HEK293 (cell line): ENCODE results near the gene MPO.

ENCODE experiments used
- BCL11B ChIP-seq: fragments of 450-650 bp; formaldehyde crosslinking; IDR thresholded peaks from 2 replicates; pipeline ENCODE4 v1.5.1; 2016; ENCODE audit warnings: low read depth, missing biosample characterization, missing genetic modification characterization
- FEZF1 ChIP-seq: fragments of 450-650 bp; formaldehyde crosslinking; IDR thresholded peaks from 2 replicates; pipeline ENCODE4 v1.5.1; 2016; ENCODE audit warnings: missing biosample characterization, missing genetic modification characterization
- GLIS1 ChIP-seq: fragments of 450-650 bp; formaldehyde crosslinking; IDR thresholded peaks from 2 replicates; pipeline ENCODE4 v1.5.1; 2016; ENCODE audit warnings: missing biosample characterization, missing genetic modification characterization
- HOXA7 ChIP-seq: sonication (generic); formaldehyde crosslinking; IDR thresholded peaks from 2 replicates; pipeline ENCODE4 v1.8.1; 2022; ENCODE audit warnings: missing genetic modification reagents, borderline replicate concordance
- KLF8 ChIP-seq: fragments of 450-650 bp; formaldehyde crosslinking; IDR thresholded peaks from 2 replicates; pipeline ENCODE4 v1.5.1; 2016; ENCODE audit warnings: missing biosample characterization, missing genetic modification characterization
- SETDB1 ChIP-seq: IDR thresholded peaks from one replicate; pipeline ENCODE4 v1.6.1; 2017; ENCODE audit warnings: mild to moderate bottlenecking, low read length, moderate library complexity, mixed read lengths; ENCODE audit not compliant: insufficient read length
- ZBTB20 ChIP-seq: fragments of 450-650 bp; formaldehyde crosslinking; IDR thresholded peaks from 2 replicates; pipeline ENCODE4 v1.5.1; 2016; ENCODE audit warnings: missing biosample characterization, missing genetic modification characterization
- ZFP41 ChIP-seq: fragments of 450-650 bp; formaldehyde crosslinking; IDR thresholded peaks from 2 replicates; pipeline ENCODE4 v1.5.1; 2016; ENCODE audit warnings: missing biosample characterization, missing genetic modification characterization, borderline replicate concordance
- ZNF121 ChIP-seq: fragments of 450-650 bp; formaldehyde crosslinking; IDR thresholded peaks from 2 replicates; pipeline ENCODE4 v1.5.1; 2016; ENCODE audit warnings: missing biosample characterization, missing genetic modification characterization
- ZNF211 ChIP-seq: fragments of 450-650 bp; formaldehyde crosslinking; IDR thresholded peaks from 2 replicates; pipeline ENCODE4 v1.5.1; 2016; ENCODE audit warnings: low read depth, missing biosample characterization, missing genetic modification characterization
- ZNF223 ChIP-seq: fragments of 450-650 bp; formaldehyde crosslinking; IDR thresholded peaks from 2 replicates; pipeline ENCODE4 v1.5.1; 2016; ENCODE audit warnings: missing biosample characterization, missing genetic modification characterization
- ZNF24 ChIP-seq: fragments of 450-650 bp; formaldehyde crosslinking; IDR thresholded peaks from 2 replicates; pipeline ENCODE4 v1.5.1; 2016; ENCODE audit warnings: missing biosample characterization, missing genetic modification characterization
- ZNF311 ChIP-seq: fragments of 450-650 bp; formaldehyde crosslinking; IDR thresholded peaks from 2 replicates; pipeline ENCODE4 v1.5.1; 2017; ENCODE audit warnings: missing biosample characterization, missing genetic modification characterization, borderline replicate concordance
- ZNF341 ChIP-seq: fragments of 450-650 bp; formaldehyde crosslinking; IDR thresholded peaks from 2 replicates; pipeline ENCODE4; 2016; ENCODE audit warnings: low read depth, missing biosample characterization, missing genetic modification characterization
- ZNF37A ChIP-seq: fragments of 450-650 bp; IDR thresholded peaks from 2 replicates; pipeline ENCODE4 v1.5.1; 2018; ENCODE audit warnings: missing biosample characterization, missing genetic modification characterization
- ZNF394 ChIP-seq: fragments of 450-650 bp; formaldehyde crosslinking; IDR thresholded peaks from 2 replicates; pipeline ENCODE4 v1.5.1; 2016; ENCODE audit warnings: missing biosample characterization, missing genetic modification characterization, mild to moderate bottlenecking, moderate library complexity, borderline replicate concordance
- ZNF530 ChIP-seq: fragments of 450-650 bp; formaldehyde crosslinking; IDR thresholded peaks from 2 replicates; pipeline ENCODE4 v1.5.1; 2016; ENCODE audit warnings: low read depth, missing biosample characterization, missing genetic modification characterization
- ZNF560 ChIP-seq: fragments of 450-650 bp; formaldehyde crosslinking; IDR thresholded peaks from 2 replicates; pipeline ENCODE4 v1.5.1; 2017; ENCODE audit warnings: missing biosample characterization, missing genetic modification characterization, borderline replicate concordance
- ZNF596 ChIP-seq: fragments of 450-650 bp; IDR thresholded peaks from 2 replicates; pipeline ENCODE4 v1.5.0; 2018; ENCODE audit warnings: missing biosample characterization, mild to moderate bottlenecking, missing genetic modification characterization, moderate library complexity
- ZNF658 ChIP-seq: fragments of 450-650 bp; formaldehyde crosslinking; IDR thresholded peaks from 2 replicates; pipeline ENCODE4; 2016; ENCODE audit warnings: missing biosample characterization, missing genetic modification characterization
- ZNF670 ChIP-seq: fragments of 450-650 bp; formaldehyde crosslinking; IDR thresholded peaks from 2 replicates; pipeline ENCODE4 v1.5.1; 2016; ENCODE audit warnings: missing biosample characterization, missing genetic modification characterization, low read depth
- ZNF677 ChIP-seq: fragments of 450-650 bp; IDR thresholded peaks from 2 replicates; pipeline ENCODE4 v1.5.0; 2018; ENCODE audit warnings: missing biosample characterization, mild to moderate bottlenecking, missing genetic modification characterization, moderate library complexity
- ZNF837 ChIP-seq: fragments of 450-650 bp; formaldehyde crosslinking; IDR thresholded peaks from 2 replicates; pipeline ENCODE4 v1.5.1; 2016; ENCODE audit warnings: missing biosample characterization, missing genetic modification characterization
- ZNF843 ChIP-seq: fragments of 450-650 bp; formaldehyde crosslinking; IDR thresholded peaks from 2 replicates; pipeline ENCODE4 v1.5.1; 2016; ENCODE audit warnings: missing biosample characterization, missing genetic modification characterization
- TF ChIP-seq, protein P1 (sequence below): fragments of 450-650 bp; formaldehyde crosslinking; IDR thresholded peaks from 2 replicates; pipeline ENCODE4 v1.5.1; 2016; ENCODE audit warnings: missing biosample characterization, missing genetic modification characterization, borderline replicate concordance
- TF ChIP-seq, protein P2 (sequence below): fragments of 450-650 bp; formaldehyde crosslinking; IDR thresholded peaks from 2 replicates; pipeline ENCODE4; 2016; ENCODE audit warnings: missing biosample characterization, missing genetic modification characterization
- TF ChIP-seq, protein P3 (sequence below): fragments of 450-650 bp; formaldehyde crosslinking; IDR thresholded peaks from 2 replicates; pipeline ENCODE4 v1.5.1; 2017; ENCODE audit warnings: missing biosample characterization, missing genetic modification characterization
- TF ChIP-seq, protein P4 (sequence below): fragments of 450-650 bp; formaldehyde crosslinking; IDR thresholded peaks from 2 replicates; pipeline ENCODE4 v1.5.1; 2017; ENCODE audit warnings: missing biosample characterization, missing genetic modification characterization
- TF ChIP-seq, protein P5 (sequence below): fragments of 450-650 bp; formaldehyde crosslinking; IDR thresholded peaks from 2 replicates; pipeline ENCODE4 v1.5.1; 2016; ENCODE audit warnings: missing biosample characterization, missing genetic modification characterization
- TF ChIP-seq, protein P6 (sequence below): fragments of 450-650 bp; formaldehyde crosslinking; optimal IDR thresholded peaks from 2 replicates; pipeline ENCODE3; 2016; ENCODE audit warnings: missing biosample characterization, mild to moderate bottlenecking, missing genetic modification characterization

The MPO gene

DNA sequence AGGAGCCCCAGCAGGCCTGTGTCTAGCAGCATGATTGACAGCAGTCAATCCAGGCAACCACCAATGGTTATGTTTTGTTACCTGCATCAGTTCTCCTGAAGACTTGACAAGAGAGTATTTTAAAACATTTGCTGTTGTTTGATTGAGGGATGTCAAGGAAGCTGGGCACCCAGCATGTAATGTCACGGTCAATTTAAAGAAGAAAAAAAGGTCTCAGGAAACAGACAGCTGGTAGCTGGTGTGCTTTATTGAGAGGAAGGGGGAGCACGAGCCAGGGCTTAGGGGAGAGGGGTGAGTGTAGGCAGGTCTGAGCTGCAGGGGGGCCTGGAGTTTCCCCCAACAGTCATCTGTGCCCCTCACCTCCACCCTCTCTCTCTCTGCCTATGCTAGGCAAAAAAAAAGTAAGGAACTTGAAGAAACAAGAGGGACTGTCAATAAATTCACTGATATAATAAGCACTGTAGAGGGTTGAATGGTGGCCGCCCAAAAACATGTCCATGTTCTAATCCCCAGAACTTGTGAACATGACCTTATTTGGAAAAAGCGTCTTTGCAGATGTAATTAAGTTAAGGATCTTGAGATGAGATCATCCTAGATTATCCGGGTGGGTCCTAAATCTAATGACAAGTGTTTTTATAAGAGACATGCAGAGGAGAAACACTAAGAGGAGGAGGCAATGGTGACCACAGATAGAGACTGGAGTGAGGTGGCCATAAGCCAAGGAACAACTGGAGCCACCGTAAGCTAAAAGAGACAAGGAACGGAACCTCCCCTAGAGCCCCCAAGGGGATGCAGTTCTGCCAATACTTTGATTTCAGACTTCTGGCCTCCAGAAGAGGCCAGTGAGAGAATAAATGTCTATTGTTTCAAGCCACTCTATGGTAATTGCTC is 33.3 kb upstream of the MPO start (continued):
- TF ChIP-seq, protein P1, sequence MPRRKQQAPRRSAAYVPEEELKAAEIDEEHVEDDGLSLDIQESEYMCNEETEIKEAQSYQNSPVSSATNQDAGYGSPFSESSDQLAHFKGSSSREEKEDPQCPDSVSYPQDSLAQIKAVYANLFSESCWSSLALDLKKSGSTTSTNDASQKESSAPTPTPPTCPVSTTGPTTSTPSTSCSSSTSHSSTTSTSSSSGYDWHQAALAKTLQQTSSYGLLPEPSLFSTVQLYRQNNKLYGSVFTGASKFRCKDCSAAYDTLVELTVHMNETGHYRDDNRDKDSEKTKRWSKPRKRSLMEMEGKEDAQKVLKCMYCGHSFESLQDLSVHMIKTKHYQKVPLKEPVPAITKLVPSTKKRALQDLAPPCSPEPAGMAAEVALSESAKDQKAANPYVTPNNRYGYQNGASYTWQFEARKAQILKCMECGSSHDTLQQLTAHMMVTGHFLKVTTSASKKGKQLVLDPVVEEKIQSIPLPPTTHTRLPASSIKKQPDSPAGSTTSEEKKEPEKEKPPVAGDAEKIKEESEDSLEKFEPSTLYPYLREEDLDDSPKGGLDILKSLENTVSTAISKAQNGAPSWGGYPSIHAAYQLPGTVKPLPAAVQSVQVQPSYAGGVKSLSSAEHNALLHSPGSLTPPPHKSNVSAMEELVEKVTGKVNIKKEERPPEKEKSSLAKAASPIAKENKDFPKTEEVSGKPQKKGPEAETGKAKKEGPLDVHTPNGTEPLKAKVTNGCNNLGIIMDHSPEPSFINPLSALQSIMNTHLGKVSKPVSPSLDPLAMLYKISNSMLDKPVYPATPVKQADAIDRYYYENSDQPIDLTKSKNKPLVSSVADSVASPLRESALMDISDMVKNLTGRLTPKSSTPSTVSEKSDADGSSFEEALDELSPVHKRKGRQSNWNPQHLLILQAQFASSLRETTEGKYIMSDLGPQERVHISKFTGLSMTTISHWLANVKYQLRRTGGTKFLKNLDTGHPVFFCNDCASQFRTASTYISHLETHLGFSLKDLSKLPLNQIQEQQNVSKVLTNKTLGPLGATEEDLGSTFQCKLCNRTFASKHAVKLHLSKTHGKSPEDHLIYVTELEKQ (tag by site-specific recombination), result peak; percentile 89
- TF ChIP-seq ZNF658 (no peak), ZNF311 (tag by site-specific recombination) (no peak), SETDB1 (peak; percentile 86), ZNF530 (tag by site-specific recombination) (no peak), ZNF596 (tag by site-specific recombination) (no peak), ZNF24 (tag by site-specific recombination) (peak; percentile 65; the same call in 1 of the 2 replicates), FEZF1 (tag by site-specific recombination) (no peak), HOXA7 (CRISPR knock-in tag) (no peak), ZNF223 (no peak), GLIS1 (tag by site-specific recombination) (peak; percentile 64), ZNF121 (tag by site-specific recombination) (no peak), ZNF560 (tag by site-specific recombination) (no peak), ZNF37A (tag by site-specific recombination) (no peak), BCL11B (tag by site-specific recombination) (no peak), ZFP41 (tag by site-specific recombination) (no peak), ZNF670 (tag by site-specific recombination) (no peak), ZNF211 (no peak), ZNF677 (tag by site-specific recombination) (no peak), ZNF394 (no peak), ZNF837 (no peak), ZBTB20 (tag by site-specific recombination) (no peak), ZNF341 (tag by site-specific recombination) (no peak), ZNF843 (tag by site-specific recombination) (no peak), KLF8 (peak; percentile 16; the same call in 1 of the 2 replicates)
- TF ChIP-seq, protein P2, sequence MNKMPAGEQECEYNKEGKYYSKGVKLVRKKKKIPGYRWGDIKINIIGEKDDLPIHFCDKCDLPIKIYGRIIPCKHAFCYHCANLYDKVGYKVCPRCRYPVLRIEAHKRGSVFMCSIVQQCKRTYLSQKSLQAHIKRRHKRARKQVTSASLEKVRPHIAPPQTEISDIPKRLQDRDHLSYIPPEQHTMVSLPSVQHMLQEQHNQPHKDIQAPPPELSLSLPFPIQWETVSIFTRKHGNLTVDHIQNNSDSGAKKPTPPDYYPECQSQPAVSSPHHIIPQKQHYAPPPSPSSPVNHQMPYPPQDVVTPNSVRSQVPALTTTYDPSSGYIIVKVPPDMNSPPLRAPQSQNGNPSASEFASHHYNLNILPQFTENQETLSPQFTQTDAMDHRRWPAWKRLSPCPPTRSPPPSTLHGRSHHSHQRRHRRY (tag by site-specific recombination), result no peak
- TF ChIP-seq, protein P3, sequence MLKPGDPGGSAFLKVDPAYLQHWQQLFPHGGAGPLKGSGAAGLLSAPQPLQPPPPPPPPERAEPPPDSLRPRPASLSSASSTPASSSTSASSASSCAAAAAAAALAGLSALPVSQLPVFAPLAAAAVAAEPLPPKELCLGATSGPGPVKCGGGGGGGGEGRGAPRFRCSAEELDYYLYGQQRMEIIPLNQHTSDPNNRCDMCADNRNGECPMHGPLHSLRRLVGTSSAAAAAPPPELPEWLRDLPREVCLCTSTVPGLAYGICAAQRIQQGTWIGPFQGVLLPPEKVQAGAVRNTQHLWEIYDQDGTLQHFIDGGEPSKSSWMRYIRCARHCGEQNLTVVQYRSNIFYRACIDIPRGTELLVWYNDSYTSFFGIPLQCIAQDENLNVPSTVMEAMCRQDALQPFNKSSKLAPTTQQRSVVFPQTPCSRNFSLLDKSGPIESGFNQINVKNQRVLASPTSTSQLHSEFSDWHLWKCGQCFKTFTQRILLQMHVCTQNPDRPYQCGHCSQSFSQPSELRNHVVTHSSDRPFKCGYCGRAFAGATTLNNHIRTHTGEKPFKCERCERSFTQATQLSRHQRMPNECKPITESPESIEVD, result 0 out of 2 replicates have a peak, but pooled peaks have one; percentile 53
- TF ChIP-seq, protein P4, sequence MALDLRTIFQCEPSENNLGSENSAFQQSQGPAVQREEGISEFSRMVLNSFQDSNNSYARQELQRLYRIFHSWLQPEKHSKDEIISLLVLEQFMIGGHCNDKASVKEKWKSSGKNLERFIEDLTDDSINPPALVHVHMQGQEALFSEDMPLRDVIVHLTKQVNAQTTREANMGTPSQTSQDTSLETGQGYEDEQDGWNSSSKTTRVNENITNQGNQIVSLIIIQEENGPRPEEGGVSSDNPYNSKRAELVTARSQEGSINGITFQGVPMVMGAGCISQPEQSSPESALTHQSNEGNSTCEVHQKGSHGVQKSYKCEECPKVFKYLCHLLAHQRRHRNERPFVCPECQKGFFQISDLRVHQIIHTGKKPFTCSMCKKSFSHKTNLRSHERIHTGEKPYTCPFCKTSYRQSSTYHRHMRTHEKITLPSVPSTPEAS (tag by site-specific recombination), result no peak
- TF ChIP-seq, protein P5, sequence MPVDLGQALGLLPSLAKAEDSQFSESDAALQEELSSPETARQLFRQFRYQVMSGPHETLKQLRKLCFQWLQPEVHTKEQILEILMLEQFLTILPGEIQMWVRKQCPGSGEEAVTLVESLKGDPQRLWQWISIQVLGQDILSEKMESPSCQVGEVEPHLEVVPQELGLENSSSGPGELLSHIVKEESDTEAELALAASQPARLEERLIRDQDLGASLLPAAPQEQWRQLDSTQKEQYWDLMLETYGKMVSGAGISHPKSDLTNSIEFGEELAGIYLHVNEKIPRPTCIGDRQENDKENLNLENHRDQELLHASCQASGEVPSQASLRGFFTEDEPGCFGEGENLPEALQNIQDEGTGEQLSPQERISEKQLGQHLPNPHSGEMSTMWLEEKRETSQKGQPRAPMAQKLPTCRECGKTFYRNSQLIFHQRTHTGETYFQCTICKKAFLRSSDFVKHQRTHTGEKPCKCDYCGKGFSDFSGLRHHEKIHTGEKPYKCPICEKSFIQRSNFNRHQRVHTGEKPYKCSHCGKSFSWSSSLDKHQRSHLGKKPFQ (tag by site-specific recombination), result no peak
- TF ChIP-seq, protein P6, sequence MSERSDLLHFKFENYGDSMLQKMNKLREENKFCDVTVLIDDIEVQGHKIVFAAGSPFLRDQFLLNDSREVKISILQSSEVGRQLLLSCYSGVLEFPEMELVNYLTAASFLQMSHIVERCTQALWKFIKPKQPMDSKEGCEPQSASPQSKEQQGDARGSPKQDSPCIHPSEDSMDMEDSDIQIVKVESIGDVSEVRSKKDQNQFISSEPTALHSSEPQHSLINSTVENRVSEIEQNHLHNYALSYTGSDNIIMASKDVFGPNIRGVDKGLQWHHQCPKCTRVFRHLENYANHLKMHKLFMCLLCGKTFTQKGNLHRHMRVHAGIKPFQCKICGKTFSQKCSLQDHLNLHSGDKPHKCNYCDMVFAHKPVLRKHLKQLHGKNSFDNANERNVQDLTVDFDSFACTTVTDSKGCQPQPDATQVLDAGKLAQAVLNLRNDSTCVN, result no peak
